ENCODE data around the gene CADPS2. TPM values are rescaled to one million over a fixed set of nuclear protein-coding genes. Genes with fewer than 3 reads are reported as not detected.

CADPS2 gene
- total and polyA plus RNA-seq, 2 of the 4 experiments (the other 2 are of a cell fraction): 0.10 to 0.54 TPM

DNA sequence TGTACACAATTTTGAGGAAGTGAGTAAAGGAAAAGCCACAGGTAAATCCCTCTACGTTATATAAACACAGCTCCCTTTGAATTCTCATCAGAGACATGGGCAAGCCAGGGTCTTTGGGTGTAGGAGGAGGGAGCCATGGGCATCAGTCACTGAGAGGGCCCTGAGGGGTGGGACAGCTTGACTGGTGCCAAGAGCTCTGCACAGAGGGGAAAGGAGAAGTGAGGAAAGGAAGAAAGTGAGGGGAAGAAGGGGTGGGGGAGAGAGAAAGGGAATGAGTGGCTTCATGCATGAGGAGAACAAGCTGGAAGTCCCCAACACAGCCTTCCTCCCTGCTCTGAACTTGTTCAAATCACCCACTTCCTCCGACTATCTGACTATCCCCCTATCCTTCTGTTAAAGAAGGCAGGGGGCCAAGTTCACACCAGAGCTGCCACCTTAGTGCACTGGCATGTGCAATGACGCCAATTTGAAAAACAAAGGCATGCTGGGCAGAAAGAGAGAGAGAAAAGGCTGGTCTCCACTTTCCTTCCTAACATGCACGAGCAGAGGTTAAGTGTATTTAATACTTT is 167.2 kb downstream of the CADPS2 start:
- no CpG with 5 or more reads among the region's 4 CpGs for WGBS, 2 experiments (ENCODE audit: extremely low coverage in 2 of 2, insufficient read length in 1 of 2)
- Histone ChIP-seq H3K9me1 (ENCODE audit: insufficient read depth, low read length) (no peaks in the 10 kb centered on the region), H2AK9ac (replicated peaks; ENCODE audit: low read depth, low read length, poor library complexity) (no peak overlapping the region), H3K18ac (ENCODE audit: low read depth, low read length) (no peak overlapping the region), H3K36me3 (ENCODE audit: control insufficient read depth, insufficient read depth, low read length) (no peaks in the 10 kb centered on the region), H3K23ac (ENCODE audit: low read depth, low read length) (no peak overlapping the region), H3K27ac (ENCODE audit: insufficient read depth, low read length) (no peak overlapping the region), H3K4ac (ENCODE audit: low read depth, low read length) (no peak overlapping the region), H2BK5ac (ENCODE audit: low read depth, low read length, poor library complexity, severe bottlenecking) (no peak overlapping the region), H3K9me3 (ENCODE audit: control insufficient read depth, insufficient read depth, low read length) (peaks cover 3% of the 10 kb centered on the region; the same call in 1 of the 2 replicates), H4K8ac (ENCODE audit: low read depth in 2 of 2, low read length in 2 of 2) (no peak overlapping the region), H3K79me1 (ENCODE audit: low read depth in 1 of 2, low read length in 2 of 2) (no peaks in the 10 kb centered on the region), H3K9ac (ENCODE audit: low read depth, low read length) (no peak overlapping the region), H3K4me3 (ENCODE audit: insufficient read depth, low read depth, low read length) (no peak overlapping the region), H3K4me2 (ENCODE audit: low read depth, low read length) (no peak overlapping the region), H3K56ac (ENCODE audit: extremely low read depth, insufficient read depth, low read length) (no peak overlapping the region), H3K14ac (replicated peaks; ENCODE audit: low read depth, low read length) (no peak overlapping the region), H2AFZ (replicated peaks; ENCODE audit: low read length, poor library complexity) (no peak overlapping the region), H2BK120ac (ENCODE audit: low read depth, low read length) (no peak overlapping the region), H2BK20ac (ENCODE audit: low read depth, low read length) (no peak overlapping the region), H4K5ac (ENCODE audit: low read depth, low read length) (no peak overlapping the region), H4K91ac (ENCODE audit: insufficient read depth, low read depth, low read length) (no peak overlapping the region), H2BK15ac (ENCODE audit: low read depth, low read length) (no peak overlapping the region), H4K20me1 (ENCODE audit: insufficient read depth, low read length) (no peaks in the 10 kb centered on the region), H2AK5ac (ENCODE audit: low read depth, low read length) (no peak overlapping the region), H3K4me1 (ENCODE audit: control insufficient read depth, insufficient read depth, low read length) (no peaks in the 10 kb centered on the region), H3K27me3 (ENCODE audit: control insufficient read depth, insufficient read depth, low read length) (no peaks in the 10 kb centered on the region)
- no peak for TF ChIP-seq RCOR1 (IDR thresholded peaks at IDR 0.05; ENCODE audit: insufficient replicate concordance, low read length)
- TF ChIP-seq POLR2A (IDR thresholded peaks at IDR 0.05; ENCODE audit: low read depth, low read length): no peak
- TF ChIP-seq MAFK (IDR thresholded peaks at IDR 0.05; ENCODE audit: low read depth, low read length): no peak
- no peak for TF ChIP-seq FOS (IDR thresholded peaks at IDR 0.05; ENCODE audit: low read depth, low read length)
- TF ChIP-seq, protein P1, sequence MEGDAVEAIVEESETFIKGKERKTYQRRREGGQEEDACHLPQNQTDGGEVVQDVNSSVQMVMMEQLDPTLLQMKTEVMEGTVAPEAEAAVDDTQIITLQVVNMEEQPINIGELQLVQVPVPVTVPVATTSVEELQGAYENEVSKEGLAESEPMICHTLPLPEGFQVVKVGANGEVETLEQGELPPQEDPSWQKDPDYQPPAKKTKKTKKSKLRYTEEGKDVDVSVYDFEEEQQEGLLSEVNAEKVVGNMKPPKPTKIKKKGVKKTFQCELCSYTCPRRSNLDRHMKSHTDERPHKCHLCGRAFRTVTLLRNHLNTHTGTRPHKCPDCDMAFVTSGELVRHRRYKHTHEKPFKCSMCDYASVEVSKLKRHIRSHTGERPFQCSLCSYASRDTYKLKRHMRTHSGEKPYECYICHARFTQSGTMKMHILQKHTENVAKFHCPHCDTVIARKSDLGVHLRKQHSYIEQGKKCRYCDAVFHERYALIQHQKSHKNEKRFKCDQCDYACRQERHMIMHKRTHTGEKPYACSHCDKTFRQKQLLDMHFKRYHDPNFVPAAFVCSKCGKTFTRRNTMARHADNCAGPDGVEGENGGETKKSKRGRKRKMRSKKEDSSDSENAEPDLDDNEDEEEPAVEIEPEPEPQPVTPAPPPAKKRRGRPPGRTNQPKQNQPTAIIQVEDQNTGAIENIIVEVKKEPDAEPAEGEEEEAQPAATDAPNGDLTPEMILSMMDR (conservative IDR thresholded peaks at IDR 0.05; ENCODE audit: low read depth, low read length): no peak
- no peak for TF ChIP-seq MAZ (IDR thresholded peaks at IDR 0.05; ENCODE audit: borderline replicate concordance, low read depth, low read length)
- TF ChIP-seq SMC3 (IDR thresholded peaks at IDR 0.05; ENCODE audit: low read depth, low read length): no peak
- TF ChIP-seq BHLHE40 (IDR thresholded peaks at IDR 0.05; ENCODE audit: low read depth, low read length): no peak
- no peak for TF ChIP-seq MXI1 (IDR thresholded peaks at IDR 0.05; ENCODE audit: borderline replicate concordance, low read depth, low read length)
- no peak for TF ChIP-seq CEBPB (IDR thresholded peaks at IDR 0.05; ENCODE audit: low read depth, low read length)
- no peak for TF ChIP-seq CHD1 (IDR thresholded peaks at IDR 0.05; ENCODE audit: low read depth, low read length)
- TF ChIP-seq, protein P2, sequence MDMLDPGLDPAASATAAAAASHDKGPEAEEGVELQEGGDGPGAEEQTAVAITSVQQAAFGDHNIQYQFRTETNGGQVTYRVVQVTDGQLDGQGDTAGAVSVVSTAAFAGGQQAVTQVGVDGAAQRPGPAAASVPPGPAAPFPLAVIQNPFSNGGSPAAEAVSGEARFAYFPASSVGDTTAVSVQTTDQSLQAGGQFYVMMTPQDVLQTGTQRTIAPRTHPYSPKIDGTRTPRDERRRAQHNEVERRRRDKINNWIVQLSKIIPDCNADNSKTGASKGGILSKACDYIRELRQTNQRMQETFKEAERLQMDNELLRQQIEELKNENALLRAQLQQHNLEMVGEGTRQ (IDR thresholded peaks at IDR 0.05; ENCODE audit: low read depth, low read length): no peak
- no peak for TF ChIP-seq RFX5 (IDR thresholded peaks at IDR 0.05; ENCODE audit: low read depth, low read length)
- TF ChIP-seq, protein P3, sequence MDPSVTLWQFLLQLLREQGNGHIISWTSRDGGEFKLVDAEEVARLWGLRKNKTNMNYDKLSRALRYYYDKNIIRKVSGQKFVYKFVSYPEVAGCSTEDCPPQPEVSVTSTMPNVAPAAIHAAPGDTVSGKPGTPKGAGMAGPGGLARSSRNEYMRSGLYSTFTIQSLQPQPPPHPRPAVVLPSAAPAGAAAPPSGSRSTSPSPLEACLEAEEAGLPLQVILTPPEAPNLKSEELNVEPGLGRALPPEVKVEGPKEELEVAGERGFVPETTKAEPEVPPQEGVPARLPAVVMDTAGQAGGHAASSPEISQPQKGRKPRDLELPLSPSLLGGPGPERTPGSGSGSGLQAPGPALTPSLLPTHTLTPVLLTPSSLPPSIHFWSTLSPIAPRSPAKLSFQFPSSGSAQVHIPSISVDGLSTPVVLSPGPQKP (IDR thresholded peaks at IDR 0.05; ENCODE audit: borderline replicate concordance, low read depth, low read length): no peak
- TF ChIP-seq RAD21 (IDR thresholded peaks at IDR 0.05; ENCODE audit: low read length): no peak
- TF ChIP-seq NFE2L2 (IDR thresholded peaks at IDR 0.05; ENCODE audit: low read depth, low read length): no peak
- BruUV-seq (replicated peaks): no TSS peak
- dilution Hi-C loops (cut with HindIII; ENCODE audit: low sequenced_read_pairs, unreplicated experiment): no loop called here
- ATAC-seq (ENCODE audit: low read depth) (no peak), DNase-seq (no peak)
- intact Hi-C loops (cut with micrococcal nuclease): no loop called here
- CTCF ChIA-PET: no interaction called here
- POLR2A ChIA-PET (ENCODE audit: unreplicated experiment): no interaction called here
- in situ Hi-C loops (cut with MboI; ENCODE audit: low sequenced_read_pairs): no loop called here
